ENCODE measurements around the gene FCN3. TPM values are rescaled to one million over a fixed set of nuclear protein-coding genes. Genes with fewer than 3 reads are reported as not detected.

Gene FCN3
- total and polyA plus RNA-seq, 2 donors (not counting 1 experiment from before 2014, with no cell fraction given) = not detected

DNA sequence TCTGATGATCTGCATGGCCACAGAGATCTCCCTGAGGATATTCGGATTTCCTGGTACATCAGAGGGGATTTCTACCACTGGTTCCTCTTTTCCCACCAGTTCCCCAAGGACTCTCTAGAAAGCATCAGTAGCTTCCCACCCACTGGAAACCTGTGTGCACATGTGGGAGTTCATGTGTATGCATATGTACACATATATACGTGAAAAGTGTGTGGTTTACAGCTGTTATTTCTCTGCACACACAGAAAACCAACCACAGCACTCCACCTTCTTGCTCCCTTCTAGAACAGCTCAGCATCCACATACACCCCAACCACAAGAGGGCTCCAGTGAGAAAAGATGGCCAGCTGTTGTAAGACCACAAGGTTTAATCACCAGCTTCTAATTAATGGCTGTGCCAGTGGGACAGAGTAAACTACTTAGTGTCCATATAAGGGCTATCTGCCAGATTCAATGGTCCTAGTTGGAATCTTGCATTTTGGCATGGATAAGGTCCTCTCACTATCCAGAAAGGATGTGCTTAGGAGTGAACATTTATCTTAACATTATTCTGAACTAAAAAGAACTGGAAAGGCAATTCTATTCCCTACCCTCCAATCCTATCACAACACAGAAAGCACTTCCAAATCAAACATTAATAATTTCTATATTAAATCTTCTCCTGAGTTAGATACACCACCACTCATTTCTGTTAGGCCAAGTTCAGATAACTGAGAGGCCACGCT lies 41.9 kb upstream of the FCN3 start:
- Histone ChIP-seq H2AFZ (ENCODE audit: insufficient read depth, low read depth, low read length, poor library complexity, severe bottlenecking) (no peak overlapping the region), H3K27ac (ENCODE audit: low read length in 2 of 2) (peak overlapping the region; percentile 37 to 69)
- peak overlapping the region; percentile 69 for H3K27ac Mint-ChIP-seq

More for the DNA sequence above, 41.9 kb upstream of the FCN3 start:
- peaks cover 38 to 39% of the 10 kb centered on the region in 2 donors for H3K4me1 ChIP-seq (ENCODE audit: control insufficient read depth in 2 of 2, insufficient read depth in 2 of 2, low read length in 2 of 2)
- Mint-ChIP-seq H3K4me1 (peaks cover 41% of the 10 kb centered on the region), H3K27me3 (no peaks in the 10 kb centered on the region), H3K9me3 (ENCODE audit: insufficient read depth) (no peaks in the 10 kb centered on the region), H3K4me3 (no peak overlapping the region)
- H4K20me1 ChIP-seq (ENCODE audit: control insufficient read depth, insufficient read depth, low read length, poor library complexity, severe bottlenecking) = peaks cover 44% of the 10 kb centered on the region
- H3K4me3 ChIP-seq (ENCODE audit: control extremely low read depth in 1 of 5, extremely low read depth in 1 of 5, insufficient read depth in 1 of 5, low read depth in 2 of 5, low read length in 4 of 5) = no peak overlapping the region
- no peaks in the 10 kb centered on the region for H3K9me3 ChIP-seq (ENCODE audit: control extremely low read depth in 1 of 3, control insufficient read depth in 2 of 3, insufficient read depth in 1 of 3, low read length in 2 of 3)
- H3K36me3 ChIP-seq (replicated peaks in 1 of 2; ENCODE audit: control extremely low read depth in 1 of 2, control insufficient read depth in 1 of 2, extremely low read depth in 1 of 2, insufficient read depth in 2 of 2, low read length in 1 of 2) = peaks cover 4 to 80% of the 10 kb centered on the region in 2 experiments
- H3K27me3 ChIP-seq (replicated peaks in 1 of 4; ENCODE audit: control extremely low read depth in 1 of 4, control insufficient read depth in 3 of 4, insufficient read depth in 4 of 4, low read length in 3 of 4) = no peaks in the 10 kb centered on the region
- H3K9ac ChIP-seq (ENCODE audit: low read length) = no peak overlapping the region
- CTCF ChIA-PET = interaction anchor here (0.6 to 9.5 kb wide), 36 partner anchors 9 to 371 kb away, joined by 3 to 95 read pairs (median 4); partner anchors contain the start of genes AHDC1 and WASF2
- POLR2A ChIA-PET = interaction anchor here (0.6 to 1.4 kb wide), 4 partner anchors 14 to 223 kb away, joined by 3 to 5 read pairs (median 4); no protein-coding TSS in a partner anchor
- ATAC-seq (ENCODE audit: low read depth) (peak; percentile 66), DNase-seq (peak; percentile 79)
- peak overlapping the region; percentile 11 for H3K4me2 ChIP-seq (replicated peaks; ENCODE audit: low read depth, low read length, poor library complexity, severe bottlenecking)
- peaks cover 55% of the 10 kb centered on the region for H3K79me2 ChIP-seq (ENCODE audit: control insufficient read depth, insufficient read depth, low read length)
- TF ChIP-seq, protein P1, sequence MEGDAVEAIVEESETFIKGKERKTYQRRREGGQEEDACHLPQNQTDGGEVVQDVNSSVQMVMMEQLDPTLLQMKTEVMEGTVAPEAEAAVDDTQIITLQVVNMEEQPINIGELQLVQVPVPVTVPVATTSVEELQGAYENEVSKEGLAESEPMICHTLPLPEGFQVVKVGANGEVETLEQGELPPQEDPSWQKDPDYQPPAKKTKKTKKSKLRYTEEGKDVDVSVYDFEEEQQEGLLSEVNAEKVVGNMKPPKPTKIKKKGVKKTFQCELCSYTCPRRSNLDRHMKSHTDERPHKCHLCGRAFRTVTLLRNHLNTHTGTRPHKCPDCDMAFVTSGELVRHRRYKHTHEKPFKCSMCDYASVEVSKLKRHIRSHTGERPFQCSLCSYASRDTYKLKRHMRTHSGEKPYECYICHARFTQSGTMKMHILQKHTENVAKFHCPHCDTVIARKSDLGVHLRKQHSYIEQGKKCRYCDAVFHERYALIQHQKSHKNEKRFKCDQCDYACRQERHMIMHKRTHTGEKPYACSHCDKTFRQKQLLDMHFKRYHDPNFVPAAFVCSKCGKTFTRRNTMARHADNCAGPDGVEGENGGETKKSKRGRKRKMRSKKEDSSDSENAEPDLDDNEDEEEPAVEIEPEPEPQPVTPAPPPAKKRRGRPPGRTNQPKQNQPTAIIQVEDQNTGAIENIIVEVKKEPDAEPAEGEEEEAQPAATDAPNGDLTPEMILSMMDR (IDR thresholded peaks at IDR 0.05) = peak; percentile 78
- TF ChIP-seq EZH2 (IDR thresholded peaks at IDR 0.05; ENCODE audit: borderline replicate concordance, insufficient read depth, low read depth, low read length, poor library complexity, severe bottlenecking) = no peak
- 100% methylated on average over 1 of the region's 3 CpGs for WGBS (ENCODE audit: insufficient coverage)
- intact Hi-C loops (cut with micrococcal nuclease) = loop anchor here (1.0 to 5.0 kb wide), 3 partner anchors 20 to 246 kb away; partner anchors contain the start of gene AHDC1
